PFSK-1 (cell line): ENCODE measurements around the gene RAX2.

Source experiments
- FOXP2 ChIP-seq: optimal IDR thresholded peaks from 2 replicates; pipeline ENCODE3; 2011; ENCODE audit warnings: borderline replicate concordance, control low read depth, inconsistent platforms; ENCODE audit not compliant: insufficient read depth; ENCODE audit errors: extremely low read length, extremely low read depth
- POLR2AphosphoS5 ChIP-seq: IDR thresholded peaks from 2 replicates; pipeline ENCODE4 v1.6.1; 2012; ENCODE audit warnings: low read depth, mild to moderate bottlenecking, control low read depth, low read length, moderate library complexity

- TF ChIP-seq POLR2AphosphoS5 (no peak), FOXP2 (no peak)
These were observed 31.6 kb downstream of the RAX2 start for GRCh38 chr19:3740431-3740830.
